Myocyte (in vitro differentiated cells): ENCODE results near the gene SNRNP200. TPM values are rescaled to one million over a fixed set of nuclear protein-coding genes. Genes with fewer than 3 reads are reported as not detected.
A peak's percentile ranks its signal among the peaks of the same experiment; 100 is the strongest.
"Not testable (repeated sequence)": the region's sequence is repeated elsewhere in the genome, so short reads cannot be mapped to it uniquely, and the experiment has no call there.

Experiments used
- DNase-seq: peaks from one replicate; pipeline ENCODE4 v3.0.0-alpha.2; 2012; ENCODE audit warnings: low read depth
- total RNA-seq: library from RNA; depleted of rRNA; stranded (reverse); fragments of >200 nt; gene quantifications from 2 replicates; pipeline ENCODE4 v1.2.3, GENCODE V29; 2014

The SNRNP200 gene
- total RNA-seq, 1 donor from 2014 or later: 38.0 TPM

- no peak for DNase-seq
Observed at GRCh38 chr2:96325041-96325883, 19.9 kb upstream of the SNRNP200 start, which contains the start of gene ITPRIPL1. Gene ITPRIPL1, plus strand, starts transcription at chr2:96325317. Its CDS starts 523 bp downstream, at chr2:96325840.

- DNase-seq: no peak
Observed at GRCh38 chr2:96324721-96325040, 19.3 kb upstream of the SNRNP200 start.

GRCh38 chr2:96323849-96324248 lies 18.5 kb upstream of the SNRNP200 start:
- DNase-seq: no peak

GRCh38 chr2:96320728-96321622 lies 15.6 kb upstream of the SNRNP200 start:
- peak; percentile 25 for DNase-seq

GRCh38 chr2:96320326-96320725 lies 15.0 kb upstream of the SNRNP200 start:
- no peak for DNase-seq

GRCh38 chr2:96319396-96319795 lies 14.1 kb upstream of the SNRNP200 start:
- DNase-seq: no peak

GRCh38 chr2:96318723-96319122 lies 13.4 kb upstream of the SNRNP200 start:
- DNase-seq: no peak

- no peak for DNase-seq
Observed at GRCh38 chr2:96317584-96317997, 12.2 kb upstream of the SNRNP200 start.

GRCh38 chr2:96316999-96317398 lies 11.7 kb upstream of the SNRNP200 start:
- DNase-seq: no peak

GRCh38 chr2:96315400-96316071 lies 10.2 kb upstream of the SNRNP200 start:
- peak; percentile 80 for DNase-seq

- DNase-seq: no peak
Observed at GRCh38 chr2:96315005-96315399, 9.7 kb upstream of the SNRNP200 start.

- no peak for DNase-seq
Observed at GRCh38 chr2:96308248-96308647, 2.9 kb upstream of the SNRNP200 start.

- DNase-seq: peak; percentile 28
Observed at GRCh38 chr2:96306370-96306769, 1.0 kb upstream of the SNRNP200 start.

- DNase-seq: no peak
Observed at GRCh38 chr2:96305979-96306308, 598 bp upstream of the SNRNP200 start.

- no peak for DNase-seq
Observed at GRCh38 chr2:96304606-96305005, 740 bp downstream of the SNRNP200 start.

- DNase-seq: no peak
Observed at GRCh38 chr2:96301865-96302264, 3.5 kb downstream of the SNRNP200 start.

GRCh38 chr2:96296925-96297324 lies 8.4 kb downstream of the SNRNP200 start:
- DNase-seq: no peak

- DNase-seq: not testable (repeated sequence)
Observed at GRCh38 chr2:96294271-96294670, 11.1 kb downstream of the SNRNP200 start.

GRCh38 chr2:96291751-96292150 lies 13.6 kb downstream of the SNRNP200 start:
- DNase-seq: no peak

GRCh38 chr2:96287273-96287856 lies 18.0 kb downstream of the SNRNP200 start:
- no peak for DNase-seq

GRCh38 chr2:96276787-96277499 lies 28.4 kb downstream of the SNRNP200 start:
- no peak for DNase-seq
